HS-27A (cell line): ENCODE results near the gene ENGASE.

Experiments used
- DNase-seq: peaks from one replicate; pipeline ENCODE4 v3.0.0-alpha.2; 2012; ENCODE audit warnings: low read depth, missing footprints

The ENGASE gene

GRCh38 chr17:79114458-79115301 is 40.1 kb downstream of the ENGASE start:
- DNase-seq, result no peak

- no peak for DNase-seq
Observed at GRCh38 chr17:79115487-79115886, 40.9 kb downstream of the ENGASE start.

- DNase-seq, result no peak
Observed at GRCh38 chr17:79116575-79117368, 42.1 kb downstream of the ENGASE start.

DNA sequence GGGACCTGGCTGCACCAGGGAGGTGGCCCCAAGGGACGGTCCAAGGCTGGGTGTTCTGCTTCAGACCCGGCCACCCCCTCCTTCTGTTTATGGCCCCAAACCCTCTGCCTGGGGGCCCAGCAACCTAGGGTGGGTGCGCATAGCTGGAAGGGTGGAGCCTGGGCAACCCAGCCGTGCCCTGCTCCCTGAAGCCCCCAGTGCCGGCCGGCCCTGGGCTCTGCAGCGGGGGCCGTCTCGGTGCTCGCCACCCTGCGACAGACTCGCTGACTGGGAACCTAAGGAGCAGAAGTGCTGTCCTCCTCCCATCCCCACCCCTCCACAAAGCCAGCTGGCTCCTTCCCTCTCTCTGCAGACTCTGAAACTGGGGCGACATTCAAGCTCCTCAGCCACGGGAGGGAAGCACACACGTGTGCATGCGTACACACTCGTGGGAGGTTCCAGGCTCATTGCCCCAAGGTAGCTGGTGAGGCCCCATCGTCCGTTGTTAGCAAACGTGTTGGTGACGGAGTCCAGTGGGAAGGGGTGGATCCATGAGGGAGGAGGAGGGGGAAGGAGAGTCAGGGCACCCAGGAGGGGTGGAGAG is 43.4 kb downstream of the ENGASE start:
- no peak for DNase-seq

- DNase-seq, result no peak
Observed at GRCh38 chr17:79118924-79119323, 44.3 kb downstream of the ENGASE start.

- DNase-seq, result no peak
Observed at GRCh38 chr17:79120259-79120658, 45.6 kb downstream of the ENGASE start.

DNA sequence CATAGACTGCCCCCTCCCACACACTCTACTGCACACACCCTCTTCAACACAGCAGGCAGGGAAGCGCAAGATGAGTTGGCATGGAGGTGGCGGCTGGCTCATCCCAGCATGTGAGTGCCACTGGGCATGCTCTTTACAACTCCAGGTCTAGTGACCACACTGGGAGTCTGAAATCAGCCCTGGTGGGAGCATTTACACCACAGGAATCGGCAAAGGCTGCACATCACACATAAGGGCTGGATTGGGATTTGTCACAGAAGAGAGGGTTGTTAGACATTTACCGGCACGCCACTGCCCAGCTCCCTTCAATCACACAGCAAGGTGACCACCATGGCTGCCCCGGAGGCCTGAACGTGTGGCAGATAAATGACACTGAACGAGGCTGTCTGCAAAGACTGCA is 49.4 kb downstream of the ENGASE start:
- no peak for DNase-seq

DNA sequence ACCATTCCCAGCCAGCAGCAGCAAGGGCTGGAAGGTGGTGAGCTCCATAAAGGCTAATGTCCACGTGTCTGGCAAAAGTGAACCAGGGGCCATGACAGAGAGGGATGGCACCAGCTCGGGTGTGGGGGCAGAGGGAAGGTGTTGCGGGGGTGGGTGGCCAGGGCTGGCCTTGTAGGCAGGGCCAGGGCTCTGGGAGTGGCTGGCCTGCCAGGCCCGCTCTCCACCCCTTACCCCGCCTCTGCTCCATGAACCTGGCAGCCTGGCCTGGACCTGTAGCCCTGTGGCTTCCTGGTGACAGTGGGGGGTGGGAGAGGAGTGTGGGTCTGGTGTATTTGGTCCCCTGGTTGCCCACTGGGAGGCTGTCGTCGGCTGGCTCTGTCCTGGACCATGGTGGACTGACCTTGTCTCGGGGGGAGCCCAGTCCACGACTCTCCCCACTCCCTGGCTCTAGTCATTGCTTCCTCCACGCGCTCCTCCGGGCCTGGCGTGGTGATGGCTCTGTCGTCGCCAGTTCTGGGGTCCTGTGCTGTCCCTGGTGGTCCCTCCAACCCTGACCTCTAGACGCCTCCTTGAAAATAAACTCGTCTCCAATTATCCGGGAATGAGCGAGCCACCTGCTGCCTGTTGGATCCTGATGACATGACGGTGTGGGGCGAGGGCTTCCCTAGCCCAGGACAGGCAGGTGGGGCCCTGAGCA is 50.0 kb downstream of the ENGASE start:
- DNase-seq, result no peak

- DNase-seq, result no peak
Observed at GRCh38 chr17:79125503-79125902, 50.9 kb downstream of the ENGASE start.

GRCh38 chr17:79126139-79126538 is 51.5 kb downstream of the ENGASE start:
- no peak for DNase-seq

- DNase-seq, result no peak
Observed at GRCh38 chr17:79127534-79128135, 53.0 kb downstream of the ENGASE start.

DNA sequence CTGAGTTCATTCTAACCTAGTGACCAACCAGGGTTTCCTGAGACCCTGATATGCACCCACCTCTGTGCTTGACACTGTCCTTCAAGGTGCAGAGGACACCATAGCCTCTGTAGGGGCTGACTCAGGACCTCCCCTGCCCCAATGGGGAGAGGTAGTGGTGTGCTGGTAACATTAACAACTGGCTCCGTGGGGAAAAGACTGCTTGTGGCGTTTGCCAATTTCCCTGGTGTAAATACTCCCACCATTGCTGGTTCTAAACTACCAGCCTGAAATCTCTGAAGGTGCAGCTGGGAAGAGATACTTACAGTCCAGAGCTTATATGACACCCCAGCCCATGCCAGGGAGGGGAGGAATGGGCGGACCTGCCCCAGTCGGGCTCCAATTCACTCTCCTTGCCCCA is 54.9 kb downstream of the ENGASE start:
- no peak for DNase-seq

- DNase-seq, result no peak
Observed at GRCh38 chr17:79130536-79131273, 56.1 kb downstream of the ENGASE start.

DNA sequence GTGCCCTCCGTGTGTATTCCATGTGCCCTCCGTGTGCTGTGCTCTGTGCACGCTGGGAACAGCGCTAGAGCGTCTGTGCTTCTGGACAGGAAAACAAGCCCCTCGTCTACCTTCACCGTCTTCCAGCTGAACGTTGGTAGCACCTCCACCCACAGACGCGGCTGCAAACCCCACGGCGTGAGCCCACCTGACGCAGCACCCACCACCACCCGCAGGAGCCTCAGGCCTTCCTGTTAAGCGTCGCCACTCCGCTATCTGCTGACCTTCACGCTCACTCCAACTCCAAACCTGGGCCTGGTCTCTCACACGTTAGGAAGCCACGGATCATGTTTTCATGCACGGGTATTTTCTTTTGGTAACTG is 56.6 kb downstream of the ENGASE start:
- no peak for DNase-seq

- DNase-seq, result no peak
Observed at GRCh38 chr17:79131701-79132100, 57.1 kb downstream of the ENGASE start.

- no peak for DNase-seq
Observed at GRCh38 chr17:79132271-79133064, 57.8 kb downstream of the ENGASE start.

DNA sequence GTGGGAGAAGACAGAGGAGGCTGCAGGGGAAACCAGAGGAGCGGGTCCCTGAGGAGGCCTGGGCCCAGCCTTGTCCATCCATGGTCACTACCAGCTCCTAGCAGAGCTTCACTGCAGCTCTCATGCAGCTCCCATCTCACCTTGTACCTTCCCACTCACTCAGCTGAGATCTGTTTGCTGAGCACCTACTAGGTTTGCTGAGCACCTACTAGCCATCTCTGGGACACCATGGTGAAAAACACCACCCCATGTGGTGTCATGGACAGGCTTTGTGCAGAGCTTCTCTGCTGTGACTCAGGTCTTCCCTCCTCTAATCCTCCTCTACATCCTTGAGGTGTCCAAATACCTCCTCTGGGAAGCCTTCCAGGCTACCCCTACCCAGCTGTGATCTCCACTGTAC is 58.6 kb downstream of the ENGASE start:
- DNase-seq, result no peak

GRCh38 chr17:79133985-79134384 is 59.4 kb downstream of the ENGASE start:
- DNase-seq, result no peak

DNA sequence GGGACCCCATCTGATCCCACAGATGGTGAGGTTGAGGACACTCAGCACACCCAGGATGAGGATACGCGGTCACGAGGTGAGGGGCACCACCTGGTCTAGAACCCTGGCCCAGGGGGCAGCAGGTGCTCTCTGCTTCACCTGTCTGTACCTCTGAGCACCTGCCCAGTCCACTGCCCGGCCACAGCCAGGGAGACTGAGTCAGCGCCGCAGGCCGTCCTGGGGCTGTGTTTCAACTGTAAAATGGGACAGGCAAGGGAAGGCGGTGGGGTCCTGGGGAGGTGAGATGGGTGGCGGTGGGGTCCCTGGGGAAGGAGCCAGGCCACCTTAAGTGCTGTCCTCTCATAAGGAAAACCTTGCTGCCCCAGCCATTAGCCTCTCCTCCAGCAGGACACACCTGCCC is 60.4 kb downstream of the ENGASE start:
- DNase-seq, result no peak

DNA sequence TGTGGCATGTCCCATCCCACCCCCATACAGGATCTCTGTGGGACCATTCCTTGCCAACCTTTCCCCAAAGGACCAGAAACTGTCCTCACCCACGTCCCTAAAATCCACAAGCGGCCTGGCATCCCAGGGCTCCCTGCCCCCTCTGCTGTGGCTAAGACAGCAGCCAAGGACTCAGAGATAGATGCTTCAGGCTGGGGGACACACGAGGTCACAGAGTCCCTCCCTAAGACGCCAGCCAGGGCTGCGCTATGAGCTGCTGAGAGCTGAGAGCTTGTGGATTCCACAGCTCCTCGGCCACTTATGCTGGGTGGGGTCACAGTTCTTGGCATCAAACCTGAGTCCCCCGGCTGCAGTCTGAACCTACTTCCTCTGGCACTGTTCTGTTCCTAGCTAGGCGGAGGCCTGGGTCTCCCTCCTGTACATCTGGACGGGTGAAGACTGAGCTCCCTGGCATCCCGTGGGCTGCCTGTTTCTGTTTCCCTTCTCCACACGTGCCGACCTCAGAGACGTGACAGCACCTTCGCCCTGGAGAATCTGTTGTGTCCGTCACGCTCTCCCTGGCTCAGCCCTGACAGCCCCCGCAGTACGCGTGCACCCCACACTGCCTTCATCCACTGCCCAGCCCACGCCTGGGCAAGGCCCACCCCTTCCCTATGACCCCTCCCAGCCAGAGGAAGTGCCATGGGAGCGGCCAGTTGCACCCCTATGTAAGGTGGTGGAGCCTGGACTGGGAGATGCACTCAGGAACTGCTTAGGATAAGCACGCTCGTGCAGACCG is 61.2 kb downstream of the ENGASE start:
- no peak for DNase-seq
